HEK293 (cell line): Measurements from ENCODE around the gene NUP107.

Experiments
- CTCF ChIA-PET: fragments of 350-600 bp; formaldehyde crosslinking; extraction: SDS; loops from one replicate; lab custom pipeline; 2021; ENCODE audit warnings: antibody characterized with exemption; lab: Yijun Ruan, JAX
- POLR2A ChIA-PET: fragments of 300-600 bp; formaldehyde crosslinking; extraction: SDS; loops from one replicate; lab custom pipeline; 2020; ENCODE audit warnings: antibody characterized with exemption, inconsistent platforms; lab: Yijun Ruan, JAX
- H3K27ac ChIP-seq: fragments of 200-500 bp; sonication (Bioruptor generic); 2 replicates; pipeline ENCODE4 v1.5.1; 2014; ENCODE audit warnings: low read depth, low read length, control low read depth, inconsistent platforms; ENCODE audit errors: extremely low read depth
- H3K36me3 ChIP-seq, 2 experiments: fragments of 200-500 bp in 1 of 2; sonication (Bioruptor generic) in 1 of 2; 1 replicate in 1 of 2; 2 replicates in 1 of 2; pipeline ENCODE4 v1.5.1; 2014 to 2017; ENCODE audit warnings: inconsistent platforms in 2 of 2, low read length in 2 of 2; ENCODE audit not compliant: control insufficient read depth in 2 of 2, insufficient read depth in 1 of 2
- H3K4me1 ChIP-seq: fragments of 200-500 bp; sonication (Bioruptor generic); 2 replicates; pipeline ENCODE4 v1.5.1; 2014; ENCODE audit warnings: mild to moderate bottlenecking, low read length, inconsistent platforms; ENCODE audit not compliant: control insufficient read depth, insufficient read depth
- H3K4me3 ChIP-seq: 2 replicates; pipeline ENCODE4 v1.5.1; 2011; ENCODE audit warnings: low read depth, mild to moderate bottlenecking, control low read depth, low read length, moderate library complexity
- H3K9me3 ChIP-seq: fragments of 200-500 bp; sonication (Bioruptor generic); 2 replicates; pipeline ENCODE4 v1.5.1; 2014; ENCODE audit warnings: low read depth, low read length, inconsistent platforms; ENCODE audit not compliant: control insufficient read depth, insufficient read depth
- EGR2 ChIP-seq: fragments of 450-650 bp; formaldehyde crosslinking; IDR thresholded peaks from 2 replicates; pipeline ENCODE4 v1.5.1; 2016; ENCODE audit warnings: low read depth, missing biosample characterization, missing genetic modification characterization
- PRDM1 ChIP-seq: fragments of 450-650 bp; formaldehyde crosslinking; IDR thresholded peaks from 2 replicates; pipeline ENCODE4; 2016; ENCODE audit warnings: missing biosample characterization, missing genetic modification characterization
- WT1 ChIP-seq: fragments of 450-650 bp; formaldehyde crosslinking; IDR thresholded peaks from 2 replicates; pipeline ENCODE4 v1.5.1; 2016; ENCODE audit warnings: missing biosample characterization, missing genetic modification characterization
- ZNF10 ChIP-seq: fragments of 450-650 bp; formaldehyde crosslinking; IDR thresholded peaks from 2 replicates; pipeline ENCODE4 v1.5.1; 2017; ENCODE audit warnings: missing biosample characterization, missing genetic modification characterization
- ZNF146 ChIP-seq: fragments of 450-650 bp; formaldehyde crosslinking; IDR thresholded peaks from 2 replicates; pipeline ENCODE4 v1.5.1; 2016; ENCODE audit warnings: missing biosample characterization, missing genetic modification characterization
- ZNF19 ChIP-seq: fragments of 450-650 bp; formaldehyde crosslinking; IDR thresholded peaks from 2 replicates; pipeline ENCODE4; 2016; ENCODE audit warnings: missing biosample characterization, missing genetic modification characterization, low read depth
- ZNF221 ChIP-seq: fragments of 450-650 bp; formaldehyde crosslinking; IDR thresholded peaks from 2 replicates; pipeline ENCODE4 v1.5.1; 2017; ENCODE audit warnings: missing biosample characterization, missing genetic modification characterization, borderline replicate concordance
- ZNF335 ChIP-seq: fragments of 450-650 bp; formaldehyde crosslinking; conservative IDR thresholded peaks from 2 replicates; pipeline ENCODE4 v1.5.1; 2016; ENCODE audit warnings: missing biosample characterization, missing genetic modification characterization
- ZNF521 ChIP-seq: fragments of 450-650 bp; formaldehyde crosslinking; IDR thresholded peaks from 2 replicates; pipeline ENCODE4 v1.5.1; 2017; ENCODE audit warnings: missing biosample characterization, mild to moderate bottlenecking, missing genetic modification characterization
- ZNF624 ChIP-seq: fragments of 450-650 bp; formaldehyde crosslinking; IDR thresholded peaks from 2 replicates; pipeline ENCODE4 v1.5.1; 2017; ENCODE audit warnings: missing biosample characterization, missing genetic modification characterization
- ZNF654 ChIP-seq: fragments of 450-650 bp; formaldehyde crosslinking; IDR thresholded peaks from 2 replicates; pipeline ENCODE4 v1.5.1; 2016; ENCODE audit warnings: low read depth, missing biosample characterization, missing genetic modification characterization
- ZNF776 ChIP-seq: fragments of 450-650 bp; formaldehyde crosslinking; IDR thresholded peaks from 2 replicates; pipeline ENCODE4 v1.5.0; 2017; ENCODE audit warnings: missing biosample characterization, missing genetic modification characterization, borderline replicate concordance
- TF ChIP-seq, protein P1 (sequence below): fragments of 450-650 bp; formaldehyde crosslinking; IDR thresholded peaks from 2 replicates; pipeline ENCODE4 v1.5.1; 2016; ENCODE audit warnings: missing biosample characterization, missing genetic modification characterization
- TF ChIP-seq, protein P2 (sequence below): fragments of 450-650 bp; formaldehyde crosslinking; IDR thresholded peaks from 2 replicates; pipeline ENCODE4 v1.5.1; 2017; ENCODE audit warnings: missing biosample characterization, missing genetic modification characterization
- TF ChIP-seq, protein P3 (sequence below): fragments of 450-650 bp; formaldehyde crosslinking; IDR thresholded peaks from 2 replicates; pipeline ENCODE4 v1.5.1; 2017; ENCODE audit warnings: missing biosample characterization, missing genetic modification characterization
- TF ChIP-seq, protein P4 (sequence below): IDR thresholded peaks from 2 replicates; pipeline ENCODE4 v1.6.1; 2011; ENCODE audit warnings: mild to moderate bottlenecking, low read depth, low read length, borderline replicate concordance
- TF ChIP-seq, protein P5 (sequence below): fragments of 450-650 bp; formaldehyde crosslinking; IDR thresholded peaks from 2 replicates; pipeline ENCODE4 v1.5.1; 2016; ENCODE audit warnings: missing biosample characterization, missing genetic modification characterization
- TF ChIP-seq, protein P6 (sequence below): fragments of 450-650 bp; formaldehyde crosslinking; IDR thresholded peaks from 2 replicates; pipeline ENCODE4 v1.5.1; 2016; ENCODE audit warnings: missing biosample characterization, missing genetic modification characterization

NUP107 gene

DNA sequence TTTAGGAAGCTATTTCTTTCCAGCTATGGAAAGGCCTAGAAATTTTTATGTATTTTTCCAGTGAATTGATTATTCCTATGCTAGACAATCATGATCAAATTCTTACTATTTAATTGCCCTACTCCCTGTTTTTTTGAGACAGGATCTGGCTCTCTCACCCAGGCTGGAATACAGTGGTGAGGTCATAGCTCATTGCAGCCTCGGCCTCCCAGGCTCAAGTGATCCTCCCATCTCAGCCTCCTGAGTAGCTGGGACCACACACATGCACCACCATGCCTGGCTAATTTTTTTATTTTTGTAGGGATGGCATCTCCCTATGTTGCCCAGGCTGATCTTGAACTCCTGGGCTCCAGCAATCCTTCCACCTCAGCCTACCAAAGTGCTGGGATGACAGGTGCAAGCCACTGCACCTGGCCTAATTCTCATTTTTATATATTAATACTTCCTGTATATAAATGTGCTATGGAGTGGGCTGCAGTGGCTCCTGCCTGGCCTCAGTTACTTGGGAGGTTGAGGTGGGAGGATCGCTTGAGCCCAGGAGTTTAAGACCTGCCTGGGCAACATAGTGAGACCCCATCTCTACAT lies 105.2 kb downstream of the NUP107 start:
- ChIA-PET POLR2A (no interaction called here), CTCF (interaction anchor here (0.8 kb wide), 1 partner anchor 10 kb away, joined by 3 read pairs; no protein-coding TSS in a partner anchor)
- Histone ChIP-seq H3K36me3 (no peaks in the 10 kb centered on the region), H3K4me1 (peaks cover 4% of the 10 kb centered on the region; the same call in 1 of the 2 replicates), H3K9me3 (no peaks in the 10 kb centered on the region), H3K27ac (no peak overlapping the region), H3K4me3 (no peak overlapping the region)
- TF ChIP-seq, protein P1, sequence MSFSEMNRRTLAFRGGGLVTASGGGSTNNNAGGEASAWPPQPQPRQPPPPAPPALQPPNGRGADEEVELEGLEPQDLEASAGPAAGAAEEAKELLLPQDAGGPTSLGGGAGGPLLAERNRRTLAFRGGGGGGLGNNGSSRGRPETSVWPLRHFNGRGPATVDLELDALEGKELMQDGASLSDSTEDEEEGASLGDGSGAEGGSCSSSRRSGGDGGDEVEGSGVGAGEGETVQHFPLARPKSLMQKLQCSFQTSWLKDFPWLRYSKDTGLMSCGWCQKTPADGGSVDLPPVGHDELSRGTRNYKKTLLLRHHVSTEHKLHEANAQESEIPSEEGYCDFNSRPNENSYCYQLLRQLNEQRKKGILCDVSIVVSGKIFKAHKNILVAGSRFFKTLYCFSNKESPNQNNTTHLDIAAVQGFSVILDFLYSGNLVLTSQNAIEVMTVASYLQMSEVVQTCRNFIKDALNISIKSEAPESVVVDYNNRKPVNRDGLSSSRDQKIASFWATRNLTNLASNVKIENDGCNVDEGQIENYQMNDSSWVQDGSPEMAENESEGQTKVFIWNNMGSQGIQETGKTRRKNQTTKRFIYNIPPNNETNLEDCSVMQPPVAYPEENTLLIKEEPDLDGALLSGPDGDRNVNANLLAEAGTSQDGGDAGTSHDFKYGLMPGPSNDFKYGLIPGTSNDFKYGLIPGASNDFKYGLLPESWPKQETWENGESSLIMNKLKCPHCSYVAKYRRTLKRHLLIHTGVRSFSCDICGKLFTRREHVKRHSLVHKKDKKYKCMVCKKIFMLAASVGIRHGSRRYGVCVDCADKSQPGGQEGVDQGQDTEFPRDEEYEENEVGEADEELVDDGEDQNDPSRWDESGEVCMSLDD (tag by site-specific recombination), result no peak
- TF ChIP-seq PRDM1 (tag by site-specific recombination), result no peak
- no peak for TF ChIP-seq ZNF19 (tag by site-specific recombination)
- TF ChIP-seq ZNF776 (tag by site-specific recombination), result no peak
- TF ChIP-seq, protein P2, sequence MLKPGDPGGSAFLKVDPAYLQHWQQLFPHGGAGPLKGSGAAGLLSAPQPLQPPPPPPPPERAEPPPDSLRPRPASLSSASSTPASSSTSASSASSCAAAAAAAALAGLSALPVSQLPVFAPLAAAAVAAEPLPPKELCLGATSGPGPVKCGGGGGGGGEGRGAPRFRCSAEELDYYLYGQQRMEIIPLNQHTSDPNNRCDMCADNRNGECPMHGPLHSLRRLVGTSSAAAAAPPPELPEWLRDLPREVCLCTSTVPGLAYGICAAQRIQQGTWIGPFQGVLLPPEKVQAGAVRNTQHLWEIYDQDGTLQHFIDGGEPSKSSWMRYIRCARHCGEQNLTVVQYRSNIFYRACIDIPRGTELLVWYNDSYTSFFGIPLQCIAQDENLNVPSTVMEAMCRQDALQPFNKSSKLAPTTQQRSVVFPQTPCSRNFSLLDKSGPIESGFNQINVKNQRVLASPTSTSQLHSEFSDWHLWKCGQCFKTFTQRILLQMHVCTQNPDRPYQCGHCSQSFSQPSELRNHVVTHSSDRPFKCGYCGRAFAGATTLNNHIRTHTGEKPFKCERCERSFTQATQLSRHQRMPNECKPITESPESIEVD (tag by site-specific recombination), result no peak
- TF ChIP-seq WT1, result no peak
- TF ChIP-seq ZNF521, result no peak
- TF ChIP-seq ZNF221 (tag by site-specific recombination), result no peak
- no peak for TF ChIP-seq ZNF335
- TF ChIP-seq ZNF624 (tag by site-specific recombination), result no peak
- TF ChIP-seq EGR2, result no peak
- no peak for TF ChIP-seq ZNF146 (tag by site-specific recombination)
- TF ChIP-seq, protein P3, sequence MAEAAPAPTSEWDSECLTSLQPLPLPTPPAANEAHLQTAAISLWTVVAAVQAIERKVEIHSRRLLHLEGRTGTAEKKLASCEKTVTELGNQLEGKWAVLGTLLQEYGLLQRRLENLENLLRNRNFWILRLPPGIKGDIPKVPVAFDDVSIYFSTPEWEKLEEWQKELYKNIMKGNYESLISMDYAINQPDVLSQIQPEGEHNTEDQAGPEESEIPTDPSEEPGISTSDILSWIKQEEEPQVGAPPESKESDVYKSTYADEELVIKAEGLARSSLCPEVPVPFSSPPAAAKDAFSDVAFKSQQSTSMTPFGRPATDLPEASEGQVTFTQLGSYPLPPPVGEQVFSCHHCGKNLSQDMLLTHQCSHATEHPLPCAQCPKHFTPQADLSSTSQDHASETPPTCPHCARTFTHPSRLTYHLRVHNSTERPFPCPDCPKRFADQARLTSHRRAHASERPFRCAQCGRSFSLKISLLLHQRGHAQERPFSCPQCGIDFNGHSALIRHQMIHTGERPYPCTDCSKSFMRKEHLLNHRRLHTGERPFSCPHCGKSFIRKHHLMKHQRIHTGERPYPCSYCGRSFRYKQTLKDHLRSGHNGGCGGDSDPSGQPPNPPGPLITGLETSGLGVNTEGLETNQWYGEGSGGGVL (tag by site-specific recombination), result no peak
- TF ChIP-seq, protein P4, sequence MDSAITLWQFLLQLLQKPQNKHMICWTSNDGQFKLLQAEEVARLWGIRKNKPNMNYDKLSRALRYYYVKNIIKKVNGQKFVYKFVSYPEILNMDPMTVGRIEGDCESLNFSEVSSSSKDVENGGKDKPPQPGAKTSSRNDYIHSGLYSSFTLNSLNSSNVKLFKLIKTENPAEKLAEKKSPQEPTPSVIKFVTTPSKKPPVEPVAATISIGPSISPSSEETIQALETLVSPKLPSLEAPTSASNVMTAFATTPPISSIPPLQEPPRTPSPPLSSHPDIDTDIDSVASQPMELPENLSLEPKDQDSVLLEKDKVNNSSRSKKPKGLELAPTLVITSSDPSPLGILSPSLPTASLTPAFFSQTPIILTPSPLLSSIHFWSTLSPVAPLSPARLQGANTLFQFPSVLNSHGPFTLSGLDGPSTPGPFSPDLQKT, result no peak
- TF ChIP-seq, protein P5, sequence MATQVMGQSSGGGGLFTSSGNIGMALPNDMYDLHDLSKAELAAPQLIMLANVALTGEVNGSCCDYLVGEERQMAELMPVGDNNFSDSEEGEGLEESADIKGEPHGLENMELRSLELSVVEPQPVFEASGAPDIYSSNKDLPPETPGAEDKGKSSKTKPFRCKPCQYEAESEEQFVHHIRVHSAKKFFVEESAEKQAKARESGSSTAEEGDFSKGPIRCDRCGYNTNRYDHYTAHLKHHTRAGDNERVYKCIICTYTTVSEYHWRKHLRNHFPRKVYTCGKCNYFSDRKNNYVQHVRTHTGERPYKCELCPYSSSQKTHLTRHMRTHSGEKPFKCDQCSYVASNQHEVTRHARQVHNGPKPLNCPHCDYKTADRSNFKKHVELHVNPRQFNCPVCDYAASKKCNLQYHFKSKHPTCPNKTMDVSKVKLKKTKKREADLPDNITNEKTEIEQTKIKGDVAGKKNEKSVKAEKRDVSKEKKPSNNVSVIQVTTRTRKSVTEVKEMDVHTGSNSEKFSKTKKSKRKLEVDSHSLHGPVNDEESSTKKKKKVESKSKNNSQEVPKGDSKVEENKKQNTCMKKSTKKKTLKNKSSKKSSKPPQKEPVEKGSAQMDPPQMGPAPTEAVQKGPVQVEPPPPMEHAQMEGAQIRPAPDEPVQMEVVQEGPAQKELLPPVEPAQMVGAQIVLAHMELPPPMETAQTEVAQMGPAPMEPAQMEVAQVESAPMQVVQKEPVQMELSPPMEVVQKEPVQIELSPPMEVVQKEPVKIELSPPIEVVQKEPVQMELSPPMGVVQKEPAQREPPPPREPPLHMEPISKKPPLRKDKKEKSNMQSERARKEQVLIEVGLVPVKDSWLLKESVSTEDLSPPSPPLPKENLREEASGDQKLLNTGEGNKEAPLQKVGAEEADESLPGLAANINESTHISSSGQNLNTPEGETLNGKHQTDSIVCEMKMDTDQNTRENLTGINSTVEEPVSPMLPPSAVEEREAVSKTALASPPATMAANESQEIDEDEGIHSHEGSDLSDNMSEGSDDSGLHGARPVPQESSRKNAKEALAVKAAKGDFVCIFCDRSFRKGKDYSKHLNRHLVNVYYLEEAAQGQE (tag by site-specific recombination), result no peak
- TF ChIP-seq, protein P6, sequence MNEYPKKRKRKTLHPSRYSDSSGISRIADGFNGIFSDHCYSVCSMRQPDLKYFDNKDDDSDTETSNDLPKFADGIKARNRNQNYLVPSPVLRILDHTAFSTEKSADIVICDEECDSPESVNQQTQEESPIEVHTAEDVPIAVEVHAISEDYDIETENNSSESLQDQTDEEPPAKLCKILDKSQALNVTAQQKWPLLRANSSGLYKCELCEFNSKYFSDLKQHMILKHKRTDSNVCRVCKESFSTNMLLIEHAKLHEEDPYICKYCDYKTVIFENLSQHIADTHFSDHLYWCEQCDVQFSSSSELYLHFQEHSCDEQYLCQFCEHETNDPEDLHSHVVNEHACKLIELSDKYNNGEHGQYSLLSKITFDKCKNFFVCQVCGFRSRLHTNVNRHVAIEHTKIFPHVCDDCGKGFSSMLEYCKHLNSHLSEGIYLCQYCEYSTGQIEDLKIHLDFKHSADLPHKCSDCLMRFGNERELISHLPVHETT, result no peak
- no peak for TF ChIP-seq ZNF654 (tag by site-specific recombination)
- no peak for TF ChIP-seq ZNF10 (tag by site-specific recombination)
